ENCODE results near the gene SEC23B. TPM values are rescaled to one million over a fixed set of nuclear protein-coding genes. Genes with fewer than 3 reads are reported as not detected.
A peak's percentile ranks its signal among the peaks of the same experiment; 100 is the strongest.

Gene SEC23B
- 10 to 100 TPM; 27.1 to 49.2 (median 43.4) TPM for total RNA-seq

DNA sequence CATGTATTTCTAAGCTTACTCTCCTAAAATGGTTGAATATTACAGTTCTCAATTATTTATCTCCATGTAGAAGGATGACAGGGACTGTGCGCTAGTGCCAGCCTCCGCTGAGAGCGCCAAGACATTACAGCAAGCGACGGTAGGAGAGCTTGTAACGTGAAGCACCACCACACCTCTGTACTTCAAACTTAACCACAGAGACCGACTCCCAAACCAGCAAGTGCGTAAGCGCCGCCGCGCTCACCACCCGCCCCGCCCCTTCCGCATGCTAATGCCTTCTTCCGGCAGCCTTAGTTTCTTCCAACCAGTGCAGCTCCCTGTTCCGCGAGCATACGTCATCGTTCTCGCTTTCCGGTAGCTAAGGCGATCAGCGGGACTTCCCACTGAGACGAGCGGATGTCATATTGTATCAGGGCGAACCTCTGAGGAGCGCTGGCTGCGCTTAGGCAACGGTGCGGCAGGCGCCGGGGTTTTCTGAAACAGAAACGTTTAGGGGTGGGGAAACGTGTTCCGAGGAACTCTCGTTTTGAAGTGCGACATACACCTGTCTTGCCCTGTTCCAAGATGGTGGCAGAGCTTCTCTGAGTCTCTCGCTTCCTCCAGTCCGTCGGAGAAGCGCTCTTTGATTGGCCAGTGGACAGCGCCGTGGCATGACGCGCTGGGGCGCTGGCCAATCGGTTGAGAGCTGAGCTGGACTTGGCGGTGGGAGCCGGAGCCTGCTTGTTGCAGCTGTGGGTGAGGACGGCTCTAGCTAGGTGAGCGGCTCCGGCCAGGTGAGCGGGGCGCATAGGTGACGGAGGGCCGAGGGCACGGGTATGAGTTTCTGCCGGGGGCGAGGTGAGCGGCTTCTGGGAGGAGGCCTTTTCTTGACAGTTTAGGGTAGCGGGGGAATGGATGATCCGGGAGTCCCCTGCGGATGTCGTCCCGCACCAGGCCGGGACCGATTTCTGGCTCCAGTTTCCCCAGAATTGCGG is at the start of gene SEC23B:
Gene SEC23B, plus strand, starts transcription at position 723 of the 974 bp plus-strand sequence. CDS start 2,896 bp downstream, outside the sequence.
- peak within 1 kb of the TSS; percentile 97 for H3K27ac ChIP-seq
- H3K27me3 ChIP-seq, result no peaks in the 10 kb centered on the region
- TF ChIP-seq, protein P1, sequence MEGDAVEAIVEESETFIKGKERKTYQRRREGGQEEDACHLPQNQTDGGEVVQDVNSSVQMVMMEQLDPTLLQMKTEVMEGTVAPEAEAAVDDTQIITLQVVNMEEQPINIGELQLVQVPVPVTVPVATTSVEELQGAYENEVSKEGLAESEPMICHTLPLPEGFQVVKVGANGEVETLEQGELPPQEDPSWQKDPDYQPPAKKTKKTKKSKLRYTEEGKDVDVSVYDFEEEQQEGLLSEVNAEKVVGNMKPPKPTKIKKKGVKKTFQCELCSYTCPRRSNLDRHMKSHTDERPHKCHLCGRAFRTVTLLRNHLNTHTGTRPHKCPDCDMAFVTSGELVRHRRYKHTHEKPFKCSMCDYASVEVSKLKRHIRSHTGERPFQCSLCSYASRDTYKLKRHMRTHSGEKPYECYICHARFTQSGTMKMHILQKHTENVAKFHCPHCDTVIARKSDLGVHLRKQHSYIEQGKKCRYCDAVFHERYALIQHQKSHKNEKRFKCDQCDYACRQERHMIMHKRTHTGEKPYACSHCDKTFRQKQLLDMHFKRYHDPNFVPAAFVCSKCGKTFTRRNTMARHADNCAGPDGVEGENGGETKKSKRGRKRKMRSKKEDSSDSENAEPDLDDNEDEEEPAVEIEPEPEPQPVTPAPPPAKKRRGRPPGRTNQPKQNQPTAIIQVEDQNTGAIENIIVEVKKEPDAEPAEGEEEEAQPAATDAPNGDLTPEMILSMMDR (IDR thresholded peaks at IDR 0.05), result no peak
- peak; percentile 68 to 81 for TF ChIP-seq POLR2A (IDR thresholded peaks at IDR 0.05)
- H3K9me3 ChIP-seq, result no peaks in the 10 kb centered on the region
- DNase-seq, result peak; percentile 94 to 97
- peak within 1 kb of the TSS; percentile 60 to 92 for H3K4me3 ChIP-seq
- H3K4me1 ChIP-seq, result no peaks in the 10 kb centered on the region
- intact Hi-C loops (cut with DNase I; ENCODE audit: low total_unique reads), result no loop called here
- no peaks in the 10 kb centered on the region for H3K36me3 ChIP-seq

DNA sequence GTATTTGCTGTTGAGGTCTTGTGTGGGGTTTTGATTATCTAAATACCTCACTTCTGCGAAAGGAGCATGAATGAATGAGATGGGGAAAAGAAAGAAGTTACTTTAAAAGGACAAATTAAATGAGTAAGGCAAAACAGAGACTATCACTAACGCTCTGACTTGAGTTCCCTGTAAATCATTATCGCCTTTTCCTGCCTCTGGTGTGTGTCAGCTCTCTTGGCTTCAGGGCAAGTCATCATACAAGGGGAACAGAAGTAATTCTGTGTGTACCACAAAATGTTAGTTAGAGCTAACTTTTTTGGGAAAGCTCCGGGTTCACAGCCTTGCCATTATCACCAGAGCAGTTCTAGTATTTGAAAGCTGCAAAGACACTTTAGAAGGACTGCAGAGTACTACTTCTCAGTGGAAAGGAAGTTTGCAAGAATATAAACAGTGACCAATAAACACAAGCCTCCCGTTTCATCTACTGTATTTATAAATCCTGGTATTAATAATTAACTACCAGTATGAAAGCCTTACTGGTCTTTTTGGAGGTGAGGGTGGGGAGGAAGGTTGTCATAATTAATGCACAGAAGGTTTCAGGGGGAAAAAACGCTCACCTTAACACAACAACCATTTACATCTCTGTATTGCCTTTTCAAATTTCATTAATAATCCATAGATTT is 42.1 kb upstream of the SEC23B start:
- no peak overlapping the region for H3K27ac ChIP-seq
- H3K9me3 ChIP-seq, result no peaks in the 10 kb centered on the region
- no peak for TF ChIP-seq POLR2A (IDR thresholded peaks at IDR 0.05)
- TF ChIP-seq, protein P1 (IDR thresholded peaks at IDR 0.05), result no peak
- H3K4me1 ChIP-seq, result peaks cover 0 to 10% of the 10 kb centered on the region in 2 donors
- no peak for DNase-seq
- H3K27me3 ChIP-seq, result no peaks in the 10 kb centered on the region
- intact Hi-C loops (cut with DNase I; ENCODE audit: low total_unique reads), result no loop called here
- H3K4me3 ChIP-seq, result no peak overlapping the region
- no peaks in the 10 kb centered on the region for H3K36me3 ChIP-seq

DNA sequence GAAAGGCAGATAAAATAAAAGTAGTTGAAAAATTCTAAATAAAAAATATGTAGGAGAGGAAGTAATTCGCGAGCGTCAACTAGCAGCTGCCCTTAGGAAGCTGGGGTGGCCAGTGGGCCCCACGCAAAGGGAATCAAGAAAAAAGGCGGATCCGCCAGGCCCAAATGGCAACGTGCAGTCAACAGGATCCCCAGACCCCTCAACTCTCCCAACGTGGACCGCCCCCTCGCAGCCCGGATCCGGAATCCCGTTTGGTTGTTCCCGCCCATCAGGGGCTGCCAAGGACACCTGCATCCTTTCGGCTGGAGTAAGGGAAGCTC is 41.2 kb upstream of the SEC23B start:
- H3K4me1 ChIP-seq, result peaks cover 0 to 10% of the 10 kb centered on the region in 2 donors
- DNase-seq, result no peak
- no peaks in the 10 kb centered on the region for H3K27me3 ChIP-seq
- no peaks in the 10 kb centered on the region for H3K36me3 ChIP-seq
- TF ChIP-seq POLR2A (IDR thresholded peaks at IDR 0.05), result no peak
- TF ChIP-seq, protein P1 (IDR thresholded peaks at IDR 0.05), result no peak
- no peaks in the 10 kb centered on the region for H3K9me3 ChIP-seq
- peak overlapping the region; percentile 87 to 88 for H3K4me3 ChIP-seq
- H3K27ac ChIP-seq, result peak overlapping the region; percentile 83 to 84
- intact Hi-C loops (cut with DNase I; ENCODE audit: low total_unique reads), result no loop called here

GRCh38 chr20:18466894-18467730 is 40.6 kb upstream of the SEC23B start, which contains the start of the genes DZANK1 and POLR3F:
DZANK1 (minus strand) TSS chr20:18467030; CDS start chr20:18465358, 1,672 bp downstream.
POLR3F (plus strand) TSS chr20:18467390; CDS start chr20:18467507, 117 bp downstream.
- Histone ChIP-seq H3K4me1 (peaks cover 0 to 10% of the 10 kb centered on the region in 2 donors), H3K27ac (peak within 1 kb of the TSS; percentile 83 to 84), H3K4me3 (peak within 1 kb of the TSS; percentile 87 to 88), H3K27me3 (no peaks in the 10 kb centered on the region), H3K9me3 (no peaks in the 10 kb centered on the region), H3K36me3 (no peaks in the 10 kb centered on the region)
- DNase-seq, result peak; percentile 93 to 94
- TF ChIP-seq, protein P1 (IDR thresholded peaks at IDR 0.05), result no peak
- TF ChIP-seq POLR2A (IDR thresholded peaks at IDR 0.05), result peak in 1 of 2 donors; percentile 35
- intact Hi-C loops (cut with DNase I; ENCODE audit: low total_unique reads), result no loop called here

Measured in uterus (tissue), 4 donors.